Activated naive CD8-positive, alpha-beta T cell treated with anti-CD3 and anti-CD28 coated beads, Interleukin-2, amount 50 U/mL, for 16 hours (primary cell): Measurements from ENCODE around the gene TAF6L.
"Not testable (repeated sequence)": the region's sequence is repeated elsewhere in the genome, so short reads cannot be mapped to it uniquely, and the experiment has no call there.

ENCODE experiments used
- DNase-seq: peaks from one replicate; pipeline ENCODE4 v3.0.0-alpha.2; 2020; ENCODE audit warnings: low read depth, low spot score

TAF6L gene

GRCh38 chr11:62755086-62755615, 16.0 kb upstream of the TAF6L start:
- DNase-seq = no peak

DNA sequence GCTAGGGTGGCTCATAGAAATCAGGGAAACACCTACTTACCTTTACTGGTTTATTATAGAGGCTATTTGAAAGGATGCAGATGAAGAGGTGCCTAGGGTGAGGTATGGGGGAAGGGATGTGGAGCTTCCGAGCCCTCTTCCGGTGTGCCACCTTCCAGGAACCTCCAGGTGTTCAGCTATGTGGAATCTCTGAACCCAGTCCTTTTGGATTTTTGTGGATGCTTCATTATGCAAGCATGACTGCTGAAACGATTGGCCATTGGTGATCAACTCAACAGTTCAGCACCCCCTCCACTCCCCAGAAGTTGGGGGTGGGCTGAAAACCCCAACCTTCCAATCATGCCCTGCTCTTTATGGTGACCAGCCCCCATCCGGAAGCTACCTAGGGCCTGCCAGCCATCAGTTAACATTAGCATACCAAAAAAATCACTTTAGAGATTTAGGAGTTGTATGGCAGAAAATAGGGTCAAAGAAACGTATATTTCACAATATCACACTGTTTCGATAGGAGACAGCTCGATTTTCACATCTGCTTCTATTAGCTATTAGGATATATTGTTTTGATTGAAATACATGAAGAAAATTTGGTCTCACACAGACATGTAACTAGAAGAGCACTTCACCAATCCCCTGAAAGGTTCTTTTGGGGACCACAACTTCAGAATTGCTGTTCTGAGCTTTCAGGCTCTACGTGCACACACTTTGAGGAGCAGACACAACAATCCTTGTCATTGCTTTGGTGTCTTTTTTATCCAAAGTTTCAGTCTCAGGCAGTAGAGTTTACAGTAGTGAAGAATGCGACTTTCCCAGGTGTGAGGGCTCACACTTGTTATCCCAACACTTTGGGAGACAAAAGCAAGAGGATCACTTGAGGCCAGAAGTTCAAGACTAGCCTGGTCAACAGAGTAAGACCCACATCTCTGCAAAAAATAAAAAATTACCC, 13.1 kb upstream of the TAF6L start:
- no peak for DNase-seq

DNA sequence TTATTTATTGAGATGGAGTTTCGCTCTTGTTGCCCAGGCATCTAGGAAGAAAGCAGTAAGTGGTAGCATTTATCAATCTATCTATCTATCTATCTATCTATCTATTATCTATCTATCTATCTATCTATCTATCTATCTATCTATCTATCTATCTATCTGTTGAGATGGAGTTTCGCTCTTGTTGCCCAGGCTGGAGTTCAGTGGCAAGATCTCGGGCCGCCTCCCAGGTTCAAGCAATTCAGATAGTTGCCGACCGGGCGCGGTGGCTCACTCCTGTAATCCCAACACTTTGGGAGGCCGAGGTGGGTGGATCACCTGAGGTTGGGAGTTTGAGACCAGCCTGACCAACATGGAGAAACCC, 10.3 kb upstream of the TAF6L start:
- DNase-seq = not testable (repeated sequence)

DNA sequence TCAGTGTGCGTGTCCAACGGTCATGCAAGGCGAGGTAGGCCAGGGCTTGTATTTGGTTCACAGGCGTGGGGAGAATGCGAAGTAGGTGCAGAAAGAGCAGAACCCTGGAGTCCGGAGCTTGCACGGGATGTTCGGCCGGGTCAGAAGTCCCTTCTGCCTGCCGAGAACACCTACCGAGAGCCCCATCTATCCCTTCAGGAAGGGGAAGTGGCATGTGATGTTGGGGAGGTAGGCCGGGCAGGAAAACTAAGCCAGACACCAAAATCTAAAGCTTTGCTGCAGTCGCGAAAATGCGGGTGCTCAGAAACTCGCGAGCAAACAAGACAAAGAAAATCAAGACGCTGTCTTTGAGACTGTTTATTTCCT, 435 bp upstream of the TAF6L start:
- no peak for DNase-seq

- no peak for DNase-seq
Observed at GRCh38 chr11:62774407-62774806, 3.2 kb downstream of the TAF6L start.

DNA sequence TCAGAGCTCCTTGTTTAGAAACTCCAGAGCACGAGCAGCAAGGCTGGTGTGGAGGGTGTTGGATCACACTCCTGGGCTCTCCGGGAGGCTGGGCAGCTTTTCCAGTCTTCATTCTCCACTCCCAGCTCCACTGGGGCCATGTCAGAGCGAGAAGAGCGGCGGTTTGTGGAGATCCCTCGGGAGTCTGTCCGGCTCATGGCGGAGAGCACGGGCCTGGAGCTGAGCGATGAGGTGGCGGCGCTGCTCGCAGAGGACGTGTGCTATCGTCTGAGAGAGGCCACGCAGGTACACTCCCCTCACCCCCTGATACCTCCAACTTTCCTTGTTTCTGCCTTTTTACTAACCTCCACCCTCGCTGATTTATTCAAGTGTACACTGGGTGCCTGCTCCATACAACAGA, 4.5 kb downstream of the TAF6L start:
- no peak for DNase-seq

GRCh38 chr11:62777389-62777788, 6.2 kb downstream of the TAF6L start:
- no peak for DNase-seq

DNA sequence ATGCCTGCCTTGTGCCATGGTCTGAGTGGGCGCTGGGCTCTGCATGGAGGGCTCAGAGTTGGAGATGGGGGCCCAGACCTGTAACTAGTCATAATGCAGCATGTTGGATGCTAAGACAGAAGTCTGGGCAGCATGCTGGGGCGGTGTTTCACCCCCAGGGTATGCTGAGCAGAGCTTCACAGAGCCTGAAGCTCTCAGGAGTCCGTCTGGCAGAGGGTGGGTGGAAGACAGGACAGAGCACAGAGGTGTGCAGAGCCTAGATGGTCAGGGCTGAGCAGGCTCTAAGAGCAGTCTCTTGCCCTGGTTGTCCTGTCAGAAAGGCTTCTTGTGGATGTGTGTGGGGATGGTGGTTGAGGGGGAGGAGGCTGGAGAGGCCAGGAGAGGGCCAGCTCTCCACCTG, 7.2 kb downstream of the TAF6L start:
- no peak for DNase-seq

- no peak for DNase-seq
Observed at GRCh38 chr11:62782753-62783152, 11.6 kb downstream of the TAF6L start.

DNA sequence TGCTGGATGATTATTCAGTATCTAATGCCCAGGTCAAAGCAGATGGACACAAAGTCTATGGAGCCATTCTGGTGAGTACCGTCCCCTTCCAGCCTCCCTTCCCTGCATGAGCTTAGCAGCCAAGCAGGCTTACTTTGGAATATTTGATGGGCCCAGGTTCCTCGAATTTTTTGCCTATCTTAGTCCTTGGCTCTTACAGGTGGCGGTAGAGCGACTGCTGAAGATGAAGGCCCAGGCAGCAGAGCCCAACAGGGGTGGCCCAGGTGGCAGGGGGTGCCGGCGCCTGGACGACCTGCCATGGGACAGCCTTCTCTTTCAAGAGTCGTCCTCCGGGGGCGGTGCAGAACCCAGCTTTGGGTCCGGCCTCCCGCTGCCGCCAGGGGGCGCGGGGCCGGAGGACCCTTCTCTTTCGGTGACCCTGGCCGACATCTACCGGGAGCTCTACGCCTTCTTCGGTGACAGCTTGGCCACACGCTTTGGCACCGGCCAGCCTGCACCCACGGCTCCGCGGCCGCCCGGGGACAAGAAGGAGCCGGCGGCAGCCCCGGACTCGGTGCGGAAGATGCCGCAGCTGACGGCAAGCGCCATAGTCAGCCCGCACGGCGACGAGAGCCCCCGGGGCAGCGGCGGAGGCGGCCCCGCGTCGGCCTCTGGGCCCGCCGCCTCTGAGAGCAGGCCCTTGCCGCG, 15.3 kb downstream of the TAF6L start:
- peak; percentile 49 for DNase-seq

DNA sequence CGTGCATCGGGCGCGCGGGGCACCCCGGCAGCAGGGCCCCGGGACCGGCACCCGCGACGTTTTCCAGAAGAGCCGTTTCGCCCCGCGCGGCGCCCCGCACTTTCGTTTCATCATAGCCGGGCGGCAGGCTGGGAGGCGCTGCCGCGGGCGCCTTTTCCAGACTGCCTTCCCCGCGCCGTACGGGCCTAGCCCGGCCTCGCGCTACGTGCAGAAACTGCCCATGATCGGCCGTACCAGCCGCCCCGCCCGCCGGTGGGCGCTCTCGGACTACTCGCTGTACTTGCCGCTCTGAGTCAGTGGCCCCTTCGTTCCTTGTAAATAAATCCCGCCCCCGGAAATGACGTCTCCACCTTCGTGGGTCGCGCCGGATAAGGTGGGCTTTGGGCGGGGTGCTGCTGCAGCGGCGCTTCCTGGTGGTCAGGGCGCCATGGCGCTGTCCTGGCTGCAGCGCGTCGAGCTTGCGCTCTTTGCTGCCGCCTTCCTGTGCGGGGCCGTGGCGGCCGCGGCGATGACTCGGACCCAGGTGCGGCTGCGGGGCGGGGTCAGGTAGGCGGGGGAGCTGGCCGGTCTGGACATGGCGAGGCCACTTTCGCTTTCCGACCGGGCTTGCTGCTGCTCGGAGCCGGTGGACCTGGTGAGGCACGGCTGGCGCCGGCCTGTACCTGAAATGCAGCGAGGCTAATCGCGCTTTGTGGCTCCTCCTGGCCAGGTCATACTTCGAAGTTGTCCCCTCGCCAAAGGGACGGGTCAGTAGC, 16.0 kb downstream of the TAF6L start, which contains the start of gene TMEM179B:
TMEM179B (plus strand) TSS at position 398 of the 755 bp plus-strand sequence; CDS start at position 428, 30 bp downstream.
- peak; percentile 98 for DNase-seq

- no peak for DNase-seq
Observed at GRCh38 chr11:62788991-62789390, 17.8 kb downstream of the TAF6L start.

DNA sequence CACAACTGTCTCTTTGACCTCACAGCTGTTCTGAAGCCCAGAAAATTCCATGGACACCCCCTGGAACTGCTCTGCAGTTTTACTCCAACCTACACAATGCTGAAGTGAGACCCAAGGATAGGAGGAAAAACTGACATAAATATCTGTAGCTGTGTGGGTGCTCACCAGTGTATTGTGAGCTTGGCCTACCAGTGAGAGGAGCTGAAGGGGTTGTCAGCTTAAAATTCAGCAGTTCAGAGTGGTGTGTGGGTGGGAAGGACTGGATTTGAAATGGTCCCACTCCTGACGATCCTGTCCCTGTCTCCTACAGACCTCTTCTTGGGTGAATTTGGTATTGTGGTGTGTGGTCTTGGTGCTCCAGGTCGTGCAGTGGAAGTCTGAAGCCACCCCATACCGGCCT, 18.4 kb downstream of the TAF6L start:
- DNase-seq = no peak

DNA sequence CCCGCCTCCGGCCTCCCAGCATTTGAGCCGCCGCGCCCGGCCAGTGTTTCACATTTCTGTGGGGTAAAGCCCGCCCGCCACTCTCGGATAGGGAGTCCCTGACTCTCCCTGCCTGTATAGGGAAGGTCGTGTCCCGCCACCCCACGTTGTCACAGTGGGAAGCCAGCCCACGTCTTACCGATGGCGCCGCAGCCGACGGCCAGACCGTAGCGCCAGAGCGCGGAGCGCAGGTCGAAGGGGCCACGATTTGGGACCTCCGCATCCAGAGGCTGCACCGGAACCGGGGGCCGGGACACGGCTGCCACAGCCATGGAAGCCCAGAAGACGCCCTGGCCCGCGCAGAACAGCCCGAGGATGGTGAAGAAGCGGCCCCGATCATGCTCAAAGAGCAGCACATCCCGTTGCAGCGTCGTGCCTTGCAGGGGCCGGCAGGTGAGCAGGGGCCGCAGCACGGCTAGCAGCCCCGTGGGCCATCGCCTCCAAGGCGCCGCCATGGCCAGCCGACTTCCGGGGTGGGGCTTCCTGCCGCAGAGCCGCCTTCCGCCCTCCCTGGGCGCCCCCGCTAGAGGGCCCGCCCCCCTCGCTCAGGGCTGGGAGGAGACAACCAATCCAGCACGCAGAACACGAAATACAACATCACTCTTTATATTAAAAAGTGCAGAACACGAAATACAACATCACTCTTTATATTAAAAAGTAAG, 20.5 kb downstream of the TAF6L start, which contains the start of gene TMEM223:
TMEM223 (minus strand) TSS at position 506 of the 701 bp plus-strand sequence; CDS start at position 494, 12 bp downstream.
- peak; percentile 81 for DNase-seq

- DNase-seq = no peak
Observed at GRCh38 chr11:62792202-62792575, 21.0 kb downstream of the TAF6L start.

DNA sequence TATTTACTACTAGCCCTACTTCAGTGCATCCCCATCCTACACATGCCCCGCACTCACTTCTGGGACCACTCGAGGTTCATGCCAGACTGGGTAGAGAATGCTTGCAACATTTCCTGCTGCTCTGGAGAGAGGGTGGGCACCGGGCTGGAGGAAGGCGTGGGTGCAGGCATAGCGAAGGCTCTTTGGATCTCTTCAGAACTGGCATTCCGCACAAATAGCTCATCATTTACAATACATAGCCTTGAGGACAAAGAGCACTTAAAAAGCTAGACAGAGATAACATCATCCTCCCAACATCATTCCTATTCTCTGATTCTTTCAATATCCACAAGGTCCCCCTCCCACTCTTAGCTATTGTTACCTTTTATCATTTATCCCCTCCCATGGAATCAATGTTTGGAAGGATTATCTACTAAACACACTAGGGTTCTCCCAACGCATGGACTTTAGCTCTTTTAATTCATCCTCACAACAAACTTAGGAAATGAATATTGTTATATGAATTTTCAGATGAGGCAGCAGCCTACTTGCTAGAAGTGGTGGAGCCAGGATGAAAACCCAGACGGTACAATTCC, 23.1 kb downstream of the TAF6L start:
- no peak for DNase-seq

GRCh38 chr11:62796281-62796680, 25.1 kb downstream of the TAF6L start:
- no peak for DNase-seq

DNA sequence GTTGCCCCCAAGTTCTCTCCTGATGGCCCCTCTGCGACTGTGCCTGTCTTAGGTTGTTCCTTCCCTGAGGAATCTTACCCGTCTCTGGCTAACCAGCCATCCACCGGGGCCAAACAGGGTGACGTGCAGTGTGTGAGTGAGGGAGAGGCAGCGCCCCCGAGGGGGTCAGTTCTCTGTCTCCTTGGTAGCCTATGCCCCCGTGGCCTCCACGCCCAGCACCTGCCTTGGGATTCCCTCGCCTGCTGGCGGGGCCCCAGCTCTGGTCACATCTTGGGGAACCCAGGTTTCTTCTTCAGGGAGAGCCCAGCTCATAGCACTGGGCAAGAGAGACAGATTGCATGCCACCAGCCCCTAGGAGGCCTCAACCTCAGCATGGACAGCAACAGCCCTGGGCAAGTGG, 28.3 kb downstream of the TAF6L start:
- no peak for DNase-seq

DNA sequence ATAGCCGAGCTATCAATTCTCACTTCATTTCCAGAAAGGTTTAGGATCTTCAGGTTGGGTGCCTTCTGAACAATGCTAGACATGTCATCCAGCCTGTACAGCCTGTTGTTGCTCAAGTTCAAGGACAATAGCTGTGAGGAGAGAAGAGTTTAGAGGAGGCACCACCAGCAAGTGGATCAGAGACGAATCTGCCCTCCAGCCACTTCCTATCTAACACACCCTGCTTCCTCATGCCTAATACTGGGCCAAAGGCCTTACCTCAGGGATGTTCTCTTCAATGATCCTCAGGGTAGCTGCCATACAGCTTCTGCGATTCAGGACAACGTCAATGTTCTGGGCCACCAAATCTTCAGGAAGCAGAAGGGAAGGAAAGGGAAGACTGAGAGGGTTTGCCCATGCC, 29.9 kb downstream of the TAF6L start:
- DNase-seq = no peak

- DNase-seq = no peak
Observed at GRCh38 chr11:62804310-62805075, 33.3 kb downstream of the TAF6L start.
